ENCODE data around the gene PCED1B.

Gene PCED1B

DNA sequence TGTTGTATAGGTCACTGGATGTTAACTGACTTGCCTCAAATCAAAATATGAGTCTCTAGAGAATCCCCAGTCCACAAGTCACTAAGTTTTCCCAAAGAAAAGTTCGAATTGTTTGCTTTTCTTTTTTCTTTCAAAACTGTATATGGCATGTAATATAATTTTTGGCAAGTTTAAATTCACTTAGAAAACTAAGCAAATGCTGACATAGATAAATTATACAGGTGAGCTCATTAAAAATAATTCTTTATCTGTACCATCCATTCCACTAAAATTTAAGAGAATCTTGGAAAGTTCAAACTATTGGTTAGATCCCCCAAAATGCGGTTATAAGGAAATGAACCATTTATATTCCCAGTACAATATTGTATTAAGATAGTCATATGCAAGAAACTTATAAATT, 145.9 kb downstream of the PCED1B start:
- DNase-seq (ENCODE audit: low read depth): no peak
- no peak overlapping the region for H3K4me3 ChIP-seq (ENCODE audit: low read depth, low read length)
- no peak for TF ChIP-seq CTCF (IDR thresholded peaks at IDR 0.05; ENCODE audit: insufficient read depth, low read depth, low read length, missing control alignments)

DNA sequence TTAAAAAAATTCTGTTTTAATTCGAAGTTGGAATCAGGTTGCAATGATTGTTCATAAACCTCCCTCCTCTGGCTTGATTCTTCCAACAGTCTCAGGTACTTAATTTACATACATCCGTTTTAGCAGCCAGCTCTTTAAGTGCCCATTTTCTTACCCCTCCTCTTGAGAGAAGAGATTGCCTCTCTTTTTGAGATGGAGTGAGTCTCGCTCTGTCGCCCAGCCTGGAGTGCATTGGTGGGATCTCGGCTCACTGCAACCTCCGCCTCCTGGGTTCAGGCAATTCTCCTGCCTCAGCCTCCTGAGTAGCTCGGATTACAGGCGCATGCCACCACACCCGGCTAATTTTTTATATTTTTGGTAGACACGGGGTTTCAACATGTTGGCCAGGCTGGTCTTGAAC, 146.8 kb downstream of the PCED1B start:
- no peak for TF ChIP-seq CTCF (IDR thresholded peaks at IDR 0.05; ENCODE audit: insufficient read depth, low read depth, low read length, missing control alignments)
- H3K4me3 ChIP-seq (ENCODE audit: low read depth, low read length): no peak overlapping the region
- no peak for DNase-seq (ENCODE audit: low read depth)

GRCh38 chr12:47228802-47229201, 149.4 kb downstream of the PCED1B start:
- TF ChIP-seq CTCF (IDR thresholded peaks at IDR 0.05; ENCODE audit: insufficient read depth, low read depth, low read length, missing control alignments): no peak
- no peak overlapping the region for H3K4me3 ChIP-seq (ENCODE audit: low read depth, low read length)
- no peak for DNase-seq (ENCODE audit: low read depth)

GRCh38 chr12:47231456-47231855, 152.0 kb downstream of the PCED1B start:
- DNase-seq (ENCODE audit: low read depth): no peak
- TF ChIP-seq CTCF (IDR thresholded peaks at IDR 0.05; ENCODE audit: insufficient read depth, low read depth, low read length, missing control alignments): no peak
- no peak overlapping the region for H3K4me3 ChIP-seq (ENCODE audit: low read depth, low read length)

- H3K4me3 ChIP-seq (ENCODE audit: low read depth, low read length): no peak overlapping the region
- no peak for DNase-seq (ENCODE audit: low read depth)
- TF ChIP-seq CTCF (IDR thresholded peaks at IDR 0.05; ENCODE audit: insufficient read depth, low read depth, low read length, missing control alignments): no peak
These were observed 155.2 kb downstream of the PCED1B start for GRCh38 chr12:47234576-47235141.

DNA sequence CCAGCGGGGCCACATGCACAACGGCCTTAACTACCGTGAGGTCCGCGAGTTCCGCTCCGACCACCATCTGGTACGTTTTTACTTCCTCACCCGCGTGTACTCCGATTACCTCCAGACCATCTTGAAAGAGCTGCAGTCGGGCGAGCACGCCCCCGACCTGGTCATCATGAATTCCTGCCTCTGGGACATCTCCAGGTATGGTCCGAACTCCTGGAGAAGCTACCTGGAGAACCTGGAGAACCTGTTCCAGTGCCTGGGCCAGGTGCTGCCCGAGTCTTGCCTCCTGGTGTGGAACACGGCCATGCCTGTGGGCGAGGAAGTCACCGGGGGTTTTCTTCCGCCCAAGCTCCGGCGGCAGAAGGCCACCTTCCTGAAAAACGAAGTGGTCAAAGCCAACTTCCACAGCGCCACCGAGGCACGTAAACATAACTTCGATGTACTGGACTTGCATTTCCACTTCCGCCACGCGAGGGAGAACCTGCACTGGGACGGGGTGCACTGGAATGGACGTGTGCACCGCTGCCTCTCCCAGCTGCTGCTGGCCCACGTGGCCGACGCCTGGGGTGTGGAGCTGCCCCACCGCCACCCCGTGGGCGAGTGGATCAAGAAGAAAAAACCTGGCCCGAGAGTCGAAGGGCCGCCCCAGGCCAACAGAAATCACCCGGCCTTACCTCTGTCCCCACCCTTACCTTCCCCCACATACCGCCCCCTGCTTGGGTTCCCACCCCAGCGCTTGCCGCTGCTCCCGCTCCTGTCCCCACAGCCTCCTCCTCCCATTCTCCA, 156.0 kb downstream of the PCED1B start:
- no peak for DNase-seq (ENCODE audit: low read depth)
- H3K4me3 ChIP-seq (ENCODE audit: low read depth, low read length): no peak overlapping the region
- TF ChIP-seq CTCF (IDR thresholded peaks at IDR 0.05; ENCODE audit: insufficient read depth, low read depth, low read length, missing control alignments): no peak
